Activated CD4-positive, alpha-beta memory T cell treated with anti-CD3 and anti-CD28 coated beads for 36 hours (primary cell): ENCODE data around the gene MBNL1. TPM values are rescaled to one million over a fixed set of nuclear protein-coding genes. Genes with fewer than 3 reads are reported as not detected.

ENCODE experiments used
- CTCF ChIA-PET: fragments of 350-600 bp; sonication (Branson Sonifier 250); formaldehyde crosslinking; loops from one replicate; lab custom pipeline; 2021; ENCODE audit warnings: antibody characterized with exemption, inconsistent platforms; lab: Charles Lee
- POLR2A ChIA-PET: fragments of 350-600 bp; sonication (Branson Sonifier 250); formaldehyde crosslinking; loops from one replicate; lab custom pipeline; 2021; ENCODE audit warnings: antibody characterized with exemption; lab: Charles Lee
- DNase-seq: peaks from one replicate; pipeline ENCODE4 v3.0.0-alpha.2; 2020
- H3K27ac Mint-ChIP-seq: one replicate; pipeline ENCODE4 v1.8.0; 2021; ENCODE audit warnings: mixed read lengths
- H3K27me3 Mint-ChIP-seq: one replicate; pipeline ENCODE4 v1.8.0; 2021; ENCODE audit warnings: mixed read lengths
- H3K36me3 Mint-ChIP-seq: one replicate; pipeline ENCODE4 v1.8.0; 2021; ENCODE audit warnings: mixed read lengths
- H3K4me1 Mint-ChIP-seq: one replicate; pipeline ENCODE4 v1.8.0; 2021; ENCODE audit warnings: low read depth, mixed read lengths
- H3K4me3 Mint-ChIP-seq: one replicate; pipeline ENCODE4 v1.8.0; 2021; ENCODE audit warnings: mild to moderate bottlenecking, mixed read lengths
- H3K9me3 Mint-ChIP-seq: one replicate; pipeline ENCODE4 v1.8.0; 2021; ENCODE audit warnings: mixed read lengths
- intact Hi-C: fragments of 100-400 bp; cut with micrococcal nuclease; formaldehyde crosslinking; loops from one replicate; pipeline ENCODE4 v1.15.1; 2023
- total RNA-seq, 2 experiments: library from RNA; stranded (reverse); gene quantifications; one replicate each; pipeline ENCODE4 v1.2.3, GENCODE V29; 2021

Gene MBNL1
- total RNA-seq, 2 experiments from 2014 or later, result 290 to 302 TPM

DNA sequence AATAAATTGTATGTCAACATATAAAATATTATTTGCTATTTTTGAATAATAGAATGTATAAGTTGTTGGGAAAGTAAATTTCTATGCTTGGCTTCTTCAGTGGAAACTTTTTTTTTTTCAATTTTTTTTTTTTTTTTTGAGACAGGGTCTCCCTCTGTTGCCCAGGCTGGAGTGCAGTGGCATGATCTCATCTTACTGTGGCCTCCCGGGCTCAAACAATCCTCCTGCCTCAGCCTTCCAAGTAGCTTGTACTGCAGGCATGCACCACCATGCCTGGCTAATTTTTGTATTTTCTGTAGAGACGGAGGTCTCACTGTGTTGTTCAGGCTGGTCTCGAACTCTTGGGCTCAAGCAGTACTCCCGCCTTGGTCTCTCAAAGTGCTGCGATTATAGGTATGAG is 16.8 kb downstream of the MBNL1 start:
- Mint-ChIP-seq H3K27me3 (no peaks in the 10 kb centered on the region), H3K4me3 (peak overlapping the region; percentile 56), H3K4me1 (peaks cover 75% of the 10 kb centered on the region), H3K9me3 (no peaks in the 10 kb centered on the region), H3K27ac (peak overlapping the region; percentile 73), H3K36me3 (peaks cover 5% of the 10 kb centered on the region)
- POLR2A ChIA-PET, result interaction anchor here (0.9 to 9.2 kb wide), 7 partner anchors 10 to 101 kb away, joined by 3 to 109 read pairs (median 9); partner anchors contain the start of gene MBNL1
- CTCF ChIA-PET, result interaction anchor here (1.0 to 1.7 kb wide), 2 partner anchors 17 to 186 kb away, joined by 4 read pairs; partner anchors contain the start of gene MBNL1
- no peak for DNase-seq
- intact Hi-C loops, result loop anchor here (2.0 kb wide), 2 partner anchors 13 to 15 kb away; no protein-coding TSS in a partner anchor

DNA sequence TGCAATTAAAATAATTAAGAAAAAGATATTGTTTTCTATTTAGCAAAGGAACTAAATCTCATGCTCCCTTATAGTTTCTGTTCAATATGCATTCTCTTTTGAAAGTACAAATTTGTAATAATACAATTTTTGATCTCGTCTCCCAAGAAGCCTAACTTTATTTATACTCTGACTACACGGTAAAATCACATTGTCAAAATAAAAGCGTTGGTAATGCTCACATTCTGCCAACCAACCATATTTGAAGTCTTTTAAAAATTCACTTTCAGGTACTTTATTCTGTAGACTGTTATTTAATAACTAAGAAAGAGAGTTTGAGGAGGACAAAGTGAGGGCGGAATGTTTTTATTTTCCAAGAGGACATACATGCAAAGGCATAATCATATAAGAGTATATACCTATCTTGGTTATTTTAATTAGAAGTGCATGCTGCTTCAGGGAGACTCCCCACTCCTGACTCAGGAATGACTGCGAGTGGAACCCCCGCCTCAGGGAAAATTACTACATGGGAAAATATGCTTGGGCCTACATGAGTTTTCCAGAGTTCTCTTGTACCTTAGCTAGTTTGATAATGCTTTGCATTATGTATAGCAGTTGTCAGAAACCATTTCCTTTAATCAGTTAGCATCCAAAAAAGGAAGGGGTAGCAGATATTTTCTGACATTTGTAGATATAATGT is 19.3 kb downstream of the MBNL1 start:
- H3K4me3 Mint-ChIP-seq, result peak overlapping the region; percentile 24
- ChIA-PET POLR2A (no interaction called here), CTCF (interaction anchor here (0.9 kb wide), 1 partner anchor 14 kb away, joined by 3 read pairs; no protein-coding TSS in a partner anchor)
- no peak for DNase-seq
- peaks cover 6% of the 10 kb centered on the region for H3K36me3 Mint-ChIP-seq
- H3K4me1 Mint-ChIP-seq, result peaks cover 80% of the 10 kb centered on the region
- intact Hi-C loops, result no loop called here
- no peaks in the 10 kb centered on the region for H3K9me3 Mint-ChIP-seq
- H3K27ac Mint-ChIP-seq, result peak overlapping the region; percentile 60
- no peaks in the 10 kb centered on the region for H3K27me3 Mint-ChIP-seq

DNA sequence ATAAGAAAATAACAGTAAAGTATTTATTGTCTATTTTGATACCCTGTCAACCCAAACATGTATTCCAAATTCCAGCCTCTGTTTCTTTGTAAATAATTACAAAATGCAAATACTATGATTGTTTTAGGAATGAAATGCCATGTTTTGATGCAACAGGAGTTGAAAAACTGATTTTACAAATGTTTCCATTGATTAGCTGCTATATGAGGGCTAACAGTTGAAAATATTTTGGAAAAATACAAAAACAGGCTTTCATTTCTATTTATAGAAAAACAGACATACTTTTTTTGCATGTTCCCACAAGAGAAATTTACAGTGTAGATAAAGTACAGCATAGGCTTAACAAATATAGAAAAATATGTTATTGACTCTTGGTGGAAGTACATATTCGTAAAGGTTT is 20.0 kb downstream of the MBNL1 start:
- no peak for DNase-seq
- no peak overlapping the region for H3K4me3 Mint-ChIP-seq
- H3K36me3 Mint-ChIP-seq, result peaks cover 9% of the 10 kb centered on the region
- H3K27ac Mint-ChIP-seq, result peak overlapping the region; percentile 60
- no peaks in the 10 kb centered on the region for H3K27me3 Mint-ChIP-seq
- CTCF ChIA-PET, result no interaction called here
- intact Hi-C loops, result no loop called here
- POLR2A ChIA-PET, result no interaction called here
- H3K4me1 Mint-ChIP-seq, result peaks cover 80% of the 10 kb centered on the region
- no peaks in the 10 kb centered on the region for H3K9me3 Mint-ChIP-seq

DNA sequence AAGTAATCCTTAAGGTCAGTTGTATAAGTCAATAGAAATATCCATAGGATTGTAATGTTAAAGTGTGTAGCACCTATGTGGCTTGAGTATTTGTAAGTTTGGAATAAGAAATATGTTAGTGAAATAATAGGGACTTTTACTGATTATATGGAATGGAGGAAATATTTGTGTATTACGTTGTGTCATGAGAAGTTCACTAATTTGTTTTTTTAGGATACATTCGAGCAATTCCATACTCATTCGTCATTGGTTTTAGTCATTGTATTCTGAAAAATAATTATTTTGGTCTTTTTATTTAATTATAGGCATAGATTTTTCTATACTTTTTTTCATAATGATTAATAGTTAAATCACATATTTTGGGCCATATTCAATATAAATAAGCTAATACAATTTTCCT is 21.0 kb downstream of the MBNL1 start:
- no peaks in the 10 kb centered on the region for H3K27me3 Mint-ChIP-seq
- peaks cover 73% of the 10 kb centered on the region for H3K4me1 Mint-ChIP-seq
- intact Hi-C loops, result no loop called here
- H3K9me3 Mint-ChIP-seq, result no peaks in the 10 kb centered on the region
- no peak for DNase-seq
- CTCF ChIA-PET, result no interaction called here
- H3K4me3 Mint-ChIP-seq, result no peak overlapping the region
- peaks cover 9% of the 10 kb centered on the region for H3K36me3 Mint-ChIP-seq
- POLR2A ChIA-PET, result interaction anchor here (0.9 kb wide), 1 partner anchor 46 kb away, joined by 3 read pairs; no protein-coding TSS in a partner anchor
- peak overlapping the region; percentile 63 for H3K27ac Mint-ChIP-seq

DNA sequence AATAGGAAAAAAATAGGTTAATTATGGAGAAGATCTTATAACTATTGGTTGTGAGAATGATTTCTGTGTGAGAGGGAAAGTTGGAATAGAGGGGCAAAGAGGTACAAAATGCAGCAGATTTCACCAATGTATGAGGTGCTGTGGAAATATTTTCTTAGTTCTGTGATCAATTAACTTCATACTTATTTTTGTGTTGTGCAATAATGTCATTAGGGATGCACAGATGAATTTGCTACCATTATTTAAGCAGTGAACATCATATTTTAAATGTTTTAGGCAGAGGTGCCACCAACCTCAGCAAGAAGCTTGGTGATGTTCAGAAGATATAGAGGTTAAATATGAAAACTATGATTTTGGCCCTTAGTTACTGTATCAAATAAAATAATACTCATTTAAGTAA is 21.6 kb downstream of the MBNL1 start:
- no peaks in the 10 kb centered on the region for H3K27me3 Mint-ChIP-seq
- peaks cover 9% of the 10 kb centered on the region for H3K36me3 Mint-ChIP-seq
- peak overlapping the region; percentile 33 for H3K27ac Mint-ChIP-seq
- H3K4me3 Mint-ChIP-seq, result no peak overlapping the region
- ChIA-PET POLR2A (interaction anchor here (0.9 to 2.7 kb wide), 3 partner anchors 9 to 47 kb away, joined by 3 to 10 read pairs (median 6); no protein-coding TSS in a partner anchor), CTCF (interaction anchor here (0.7 kb wide), 2 partner anchors 16 to 284 kb away, joined by 3 read pairs; no protein-coding TSS in a partner anchor)
- intact Hi-C loops, result no loop called here
- DNase-seq, result no peak
- peaks cover 71% of the 10 kb centered on the region for H3K4me1 Mint-ChIP-seq
- no peaks in the 10 kb centered on the region for H3K9me3 Mint-ChIP-seq

DNA sequence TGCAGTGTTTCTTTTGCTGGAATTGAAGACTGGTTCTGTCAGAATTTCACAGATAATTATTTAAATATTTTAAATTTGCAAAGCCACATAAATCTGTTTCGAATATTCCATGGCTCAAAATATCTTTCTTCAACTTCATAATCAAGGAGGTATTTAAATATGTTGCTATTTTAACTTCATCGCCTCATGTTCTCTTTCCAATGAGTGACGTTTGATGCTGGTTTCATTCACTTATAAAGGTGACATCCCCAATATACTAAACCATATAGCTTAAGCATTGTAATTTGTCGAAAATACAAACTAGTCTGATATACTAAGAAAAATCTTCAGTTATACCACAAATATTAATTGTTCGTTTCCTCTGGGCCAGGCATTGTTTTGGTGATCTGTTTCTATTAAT is 22.5 kb downstream of the MBNL1 start:
- intact Hi-C loops, result loop anchor here (1.0 kb wide), 1 partner anchor 10 kb away; no protein-coding TSS in a partner anchor
- CTCF ChIA-PET, result interaction anchor here (0.6 to 1.5 kb wide), 2 partner anchors 8 to 215 kb away, joined by 3 to 4 read pairs; no protein-coding TSS in a partner anchor
- Mint-ChIP-seq H3K36me3 (peaks cover 4% of the 10 kb centered on the region), H3K4me3 (peak overlapping the region; percentile 27), H3K9me3 (no peaks in the 10 kb centered on the region), H3K4me1 (peaks cover 74% of the 10 kb centered on the region), H3K27ac (peak overlapping the region; percentile 62), H3K27me3 (no peaks in the 10 kb centered on the region)
- POLR2A ChIA-PET, result interaction anchor here (1.0 to 2.7 kb wide), 2 partner anchors 12 to 82 kb away, joined by 4 to 10 read pairs; no protein-coding TSS in a partner anchor
- DNase-seq, result no peak

DNA sequence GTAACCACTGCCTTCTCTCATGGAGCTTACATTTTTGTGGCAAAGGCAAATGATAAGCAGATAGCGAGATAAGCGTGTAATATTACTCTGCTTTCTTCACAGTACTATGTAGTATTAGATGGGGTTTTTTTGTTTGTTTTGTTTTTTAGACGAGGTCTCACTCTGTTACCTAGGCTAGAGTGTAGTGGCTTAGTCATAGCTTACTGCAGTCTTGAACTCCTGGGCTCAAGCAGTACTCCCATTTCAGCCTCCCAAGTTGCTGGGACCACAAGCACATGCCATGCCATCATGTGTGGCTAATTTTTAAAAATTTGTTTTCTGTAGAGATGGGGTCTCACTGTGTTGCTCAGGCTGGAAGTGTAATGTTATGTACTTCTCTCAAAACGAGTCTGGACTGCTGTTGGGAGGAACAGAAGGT is 22.9 kb downstream of the MBNL1 start:
- Mint-ChIP-seq H3K4me3 (peak overlapping the region; percentile 27), H3K4me1 (peaks cover 76% of the 10 kb centered on the region), H3K27me3 (no peaks in the 10 kb centered on the region), H3K9me3 (no peaks in the 10 kb centered on the region), H3K27ac (peak overlapping the region; percentile 62), H3K36me3 (peaks cover 4% of the 10 kb centered on the region)
- no peak for DNase-seq
- intact Hi-C loops, result loop anchor here (1.0 kb wide), 1 partner anchor 10 kb away; no protein-coding TSS in a partner anchor
- POLR2A ChIA-PET, result interaction anchor here (1.0 to 2.7 kb wide), 2 partner anchors 12 to 83 kb away, joined by 4 to 10 read pairs; no protein-coding TSS in a partner anchor
- CTCF ChIA-PET, result interaction anchor here (0.6 to 1.5 kb wide), 3 partner anchors 9 to 214 kb away, joined by 3 to 4 read pairs (median 3); no protein-coding TSS in a partner anchor

DNA sequence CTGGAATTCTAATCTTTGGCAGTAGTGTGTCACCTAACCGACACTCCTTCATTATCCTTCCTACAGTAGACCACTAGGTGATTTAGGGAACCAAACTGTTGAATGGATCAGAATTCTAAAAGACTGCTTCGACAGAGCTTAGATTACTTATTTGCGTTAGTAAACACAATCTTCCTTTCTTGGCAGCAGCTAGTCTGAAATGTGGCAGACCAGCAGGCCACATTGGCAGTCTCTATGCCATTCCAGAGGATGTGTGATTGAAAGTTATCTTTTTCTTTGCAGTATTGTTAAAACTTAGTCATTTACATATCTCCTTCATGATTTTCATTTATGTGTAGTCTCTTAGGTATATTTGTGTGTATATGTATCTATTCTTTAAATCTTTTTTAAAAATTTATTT is 23.6 kb downstream of the MBNL1 start:
- H3K9me3 Mint-ChIP-seq, result no peaks in the 10 kb centered on the region
- H3K4me3 Mint-ChIP-seq, result no peak overlapping the region
- intact Hi-C loops, result no loop called here
- DNase-seq, result no peak
- H3K36me3 Mint-ChIP-seq, result peaks cover 6% of the 10 kb centered on the region
- no peak overlapping the region for H3K27ac Mint-ChIP-seq
- peaks cover 76% of the 10 kb centered on the region for H3K4me1 Mint-ChIP-seq
- POLR2A ChIA-PET, result interaction anchor here (1.0 to 2.7 kb wide), 2 partner anchors 13 to 83 kb away, joined by 4 to 10 read pairs; no protein-coding TSS in a partner anchor
- CTCF ChIA-PET, result interaction anchor here (1.0 to 1.5 kb wide), 2 partner anchors 9 to 151 kb away, joined by 3 read pairs; no protein-coding TSS in a partner anchor
- H3K27me3 Mint-ChIP-seq, result no peaks in the 10 kb centered on the region

DNA sequence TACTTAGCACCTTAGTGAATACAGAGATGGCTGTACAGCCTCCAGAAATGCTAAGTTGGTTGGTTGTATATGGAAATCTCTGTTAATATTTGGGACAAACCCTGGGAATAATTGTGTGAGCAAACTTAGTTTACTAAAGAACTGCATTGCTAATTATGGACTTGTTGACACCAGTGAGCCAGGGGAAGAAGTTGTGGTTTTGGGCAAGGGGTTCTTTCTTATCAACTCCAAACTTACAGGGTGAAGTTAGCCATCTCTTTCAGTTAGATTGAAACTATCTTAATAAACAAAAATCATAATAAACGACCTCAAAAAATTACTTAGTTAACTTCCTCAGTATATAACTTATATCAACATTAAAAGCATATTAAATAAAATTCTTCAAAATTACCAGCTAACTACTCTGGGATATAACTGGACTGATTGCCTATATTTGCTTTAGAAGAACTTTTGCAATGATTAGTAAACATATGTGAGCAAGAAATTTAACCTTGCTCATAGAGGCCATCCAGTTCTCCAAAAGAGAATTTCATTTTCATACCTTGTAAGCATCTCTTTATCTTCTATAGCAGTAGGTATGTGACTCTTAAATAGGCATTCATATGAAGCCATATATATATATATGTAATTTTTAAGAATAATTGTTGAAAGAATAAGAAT is 24.7 kb downstream of the MBNL1 start:
- H3K4me1 Mint-ChIP-seq, result peaks cover 76% of the 10 kb centered on the region
- H3K4me3 Mint-ChIP-seq, result no peak overlapping the region
- ChIA-PET CTCF (no interaction called here), POLR2A (interaction anchor here (0.6 kb wide), 1 partner anchor 10 kb away, joined by 3 read pairs; no protein-coding TSS in a partner anchor)
- no peaks in the 10 kb centered on the region for H3K27me3 Mint-ChIP-seq
- no peaks in the 10 kb centered on the region for H3K9me3 Mint-ChIP-seq
- peaks cover 10% of the 10 kb centered on the region for H3K36me3 Mint-ChIP-seq
- H3K27ac Mint-ChIP-seq, result peak overlapping the region; percentile 63
- DNase-seq, result no peak
- intact Hi-C loops, result no loop called here

DNA sequence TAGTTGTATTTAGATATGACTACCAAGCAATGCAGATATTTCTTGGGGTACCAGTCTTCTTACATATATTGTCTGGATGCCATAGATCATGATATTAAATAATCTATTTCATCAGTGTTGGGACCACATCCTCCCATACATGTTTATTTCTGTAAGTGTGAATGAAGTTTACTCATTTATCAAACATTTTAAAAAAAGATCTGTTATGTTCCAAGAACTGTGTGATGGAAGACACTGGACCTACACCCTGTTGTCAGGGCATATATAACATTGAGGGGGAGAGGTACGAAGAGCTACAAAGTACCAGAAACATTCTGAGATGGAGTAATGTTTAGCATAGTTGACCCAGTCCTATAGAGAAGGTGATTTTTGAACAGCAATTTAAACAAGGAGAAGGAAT is 26.6 kb downstream of the MBNL1 start:
- no peak for DNase-seq
- no peaks in the 10 kb centered on the region for H3K9me3 Mint-ChIP-seq
- no peaks in the 10 kb centered on the region for H3K27me3 Mint-ChIP-seq
- peak overlapping the region; percentile 40 for H3K27ac Mint-ChIP-seq
- H3K4me1 Mint-ChIP-seq, result peaks cover 78% of the 10 kb centered on the region
- ChIA-PET CTCF (interaction anchor here (1.1 kb wide), 1 partner anchor 111 kb away, joined by 4 read pairs; no protein-coding TSS in a partner anchor), POLR2A (interaction anchor here (0.7 to 1.8 kb wide), 2 partner anchors 10 to 1595 kb away, joined by 3 to 9 read pairs; no protein-coding TSS in a partner anchor)
- H3K36me3 Mint-ChIP-seq, result peaks cover 25% of the 10 kb centered on the region
- intact Hi-C loops, result no loop called here
- no peak overlapping the region for H3K4me3 Mint-ChIP-seq

DNA sequence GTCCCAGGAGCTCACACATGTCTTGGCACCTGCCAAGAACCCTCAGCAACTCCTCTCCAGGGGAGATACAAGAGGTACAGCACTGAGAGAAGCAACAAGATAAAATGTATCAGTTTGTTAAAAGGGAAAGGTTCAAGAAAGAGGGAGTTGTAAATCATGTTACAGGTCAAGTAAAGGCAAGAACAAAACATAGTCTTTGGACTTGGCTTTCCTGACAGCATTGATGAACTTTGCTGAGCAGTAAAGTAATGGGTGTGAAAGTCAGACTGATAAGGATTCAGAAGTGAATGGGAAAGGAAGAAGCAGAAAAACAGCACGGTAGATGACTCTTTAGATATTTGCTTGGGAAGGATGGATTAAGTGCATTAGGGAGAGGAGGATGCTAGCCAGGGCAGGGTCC is 27.1 kb downstream of the MBNL1 start:
- ChIA-PET CTCF (interaction anchor here (1.1 kb wide), 1 partner anchor 112 kb away, joined by 4 read pairs; no protein-coding TSS in a partner anchor), POLR2A (interaction anchor here (0.7 to 1.8 kb wide), 2 partner anchors 11 to 1595 kb away, joined by 3 to 9 read pairs; no protein-coding TSS in a partner anchor)
- H3K27me3 Mint-ChIP-seq, result no peaks in the 10 kb centered on the region
- peaks cover 28% of the 10 kb centered on the region for H3K36me3 Mint-ChIP-seq
- DNase-seq, result no peak
- peak overlapping the region; percentile 0 for H3K4me3 Mint-ChIP-seq
- intact Hi-C loops, result no loop called here
- H3K27ac Mint-ChIP-seq, result peak overlapping the region; percentile 40
- H3K9me3 Mint-ChIP-seq, result no peaks in the 10 kb centered on the region
- peaks cover 78% of the 10 kb centered on the region for H3K4me1 Mint-ChIP-seq
